HG02588 (cell line): ENCODE data around the gene TWIST2.

Experiments used
- ATAC-seq: cut with Tn5 transposase; IDR thresholded peaks from one replicate; pipeline ENCODE4 v1.9.1; 2021; ENCODE audit warnings: mild to moderate bottlenecking, moderate library complexity; ENCODE audit not compliant: unreplicated experiment

TWIST2 gene

DNA sequence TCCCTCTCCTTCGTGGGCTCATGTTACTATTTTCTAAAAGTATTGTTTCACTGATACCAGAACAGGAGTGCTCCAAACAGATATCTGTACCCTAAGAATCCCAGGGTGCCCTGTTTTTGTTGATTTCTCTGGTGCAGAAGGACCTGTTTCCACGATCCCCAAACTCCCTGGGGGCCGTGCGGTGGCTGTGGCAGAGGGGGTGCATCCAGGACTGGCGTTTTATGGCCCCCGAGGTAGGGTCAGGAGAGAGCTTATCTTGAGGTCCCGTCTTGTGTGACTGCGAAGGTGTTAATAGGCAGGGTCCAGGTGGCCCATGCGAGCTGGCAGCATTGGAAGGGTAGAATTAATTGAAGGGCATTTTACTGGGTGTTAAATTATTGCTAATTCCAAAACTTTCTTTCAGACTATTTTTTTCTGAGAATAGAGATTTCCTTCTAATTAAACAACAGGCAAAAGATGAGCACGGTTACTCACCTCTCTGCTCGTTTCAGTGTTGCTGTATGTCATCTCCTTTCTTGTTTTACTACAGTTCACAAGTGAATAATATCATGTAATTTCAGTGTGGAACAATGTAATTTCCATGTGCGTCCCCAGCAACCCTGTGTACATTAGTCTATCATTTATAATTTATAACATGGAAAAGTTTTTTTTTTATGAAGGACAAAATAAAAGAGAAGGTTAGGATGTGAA lies 8.2 kb downstream of the TWIST2 start:
- no peak for ATAC-seq

DNA sequence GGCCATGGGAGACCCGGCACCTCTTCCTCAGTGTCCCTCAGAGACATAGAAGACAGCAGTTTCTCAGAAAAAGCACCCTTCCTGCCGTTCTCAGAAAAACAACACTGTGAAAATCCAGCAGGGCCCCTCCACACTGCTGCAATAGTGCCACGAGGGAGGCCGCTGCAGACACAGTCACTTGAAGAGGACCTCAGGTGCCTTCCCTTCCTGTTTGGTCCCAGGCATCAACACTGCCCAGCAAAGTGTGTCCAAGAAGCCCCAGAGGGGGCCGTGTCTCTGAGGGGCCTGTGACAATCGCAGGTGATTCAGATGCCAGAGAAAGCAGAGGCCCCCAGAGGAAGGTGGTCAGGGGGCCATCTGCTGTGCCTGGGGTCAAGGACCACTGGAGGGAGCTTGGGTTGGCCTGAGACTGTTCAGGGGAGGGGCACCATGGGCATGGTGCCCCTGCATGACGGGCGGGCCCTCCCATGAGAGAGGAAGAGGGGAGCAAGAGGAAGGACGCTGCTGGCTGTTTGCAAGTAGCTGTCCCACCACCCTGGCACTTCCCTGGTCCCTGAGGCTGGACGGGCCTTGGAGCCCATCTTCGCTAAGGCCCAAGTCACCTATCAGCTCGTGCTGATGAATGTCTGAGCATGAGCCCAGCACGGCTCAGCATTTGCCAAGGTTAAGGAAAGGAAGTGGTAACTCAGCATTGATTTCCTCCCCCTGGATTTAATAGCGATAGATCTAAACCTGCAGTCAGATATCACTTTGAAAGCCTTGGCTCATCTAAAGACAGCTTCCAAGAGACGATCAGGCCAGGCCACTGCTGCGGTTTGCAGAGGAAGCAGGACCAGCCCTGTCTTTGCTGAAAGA lies 9.1 kb downstream of the TWIST2 start:
- no peak for ATAC-seq

DNA sequence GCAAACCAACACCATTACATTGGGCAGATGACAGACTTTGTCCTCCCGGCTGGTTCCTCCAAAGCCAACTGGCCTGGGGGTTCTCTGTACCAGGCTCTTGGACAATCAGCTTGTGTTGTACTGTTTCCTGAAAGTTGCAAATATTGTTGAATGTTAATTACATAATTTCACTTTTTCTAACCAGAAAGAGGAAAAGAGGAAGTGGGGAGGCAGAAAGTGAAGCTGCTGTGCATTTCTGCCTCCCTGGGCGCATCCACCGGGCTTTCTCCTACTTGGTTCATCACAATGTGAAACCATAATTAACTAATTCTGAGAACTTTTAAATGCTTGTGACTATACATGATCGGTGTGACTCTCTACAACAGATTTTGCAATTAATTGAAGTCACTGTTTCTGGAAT lies 10.1 kb downstream of the TWIST2 start:
- ATAC-seq: no peak

DNA sequence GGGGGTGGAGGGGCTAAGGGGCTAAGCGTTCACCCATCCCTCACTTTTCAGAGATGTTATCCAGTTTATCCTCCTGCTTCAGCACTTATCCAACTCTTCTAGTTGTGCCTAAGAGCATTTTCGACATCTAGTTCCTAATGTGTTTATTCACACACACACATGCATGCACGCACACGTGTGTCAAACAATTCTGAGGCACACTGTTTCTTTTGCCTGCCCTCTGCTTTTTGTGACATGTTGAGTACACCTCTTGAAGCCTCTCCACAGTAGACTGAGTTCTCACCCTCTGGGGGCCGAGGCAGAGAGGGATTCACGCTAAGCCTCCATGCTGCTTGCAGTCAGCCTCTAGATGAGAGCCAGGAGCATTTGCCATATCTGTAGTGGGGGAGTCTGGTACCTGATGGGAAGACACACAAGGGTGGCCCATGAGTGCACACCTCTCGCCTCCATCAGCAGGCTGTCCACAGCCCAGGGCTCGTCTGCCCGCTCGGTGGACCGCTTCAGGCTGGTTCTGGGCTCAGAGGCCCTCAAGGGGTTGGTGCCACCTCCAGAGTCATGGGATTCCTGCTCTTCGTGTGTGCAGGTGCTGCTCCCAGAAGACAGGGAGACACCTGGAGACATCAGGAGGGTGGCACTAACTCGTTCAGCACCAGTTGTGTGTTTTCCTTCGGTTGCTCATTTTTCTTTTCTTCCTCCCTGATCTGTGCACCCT lies 11.9 kb downstream of the TWIST2 start:
- no peak for ATAC-seq

DNA sequence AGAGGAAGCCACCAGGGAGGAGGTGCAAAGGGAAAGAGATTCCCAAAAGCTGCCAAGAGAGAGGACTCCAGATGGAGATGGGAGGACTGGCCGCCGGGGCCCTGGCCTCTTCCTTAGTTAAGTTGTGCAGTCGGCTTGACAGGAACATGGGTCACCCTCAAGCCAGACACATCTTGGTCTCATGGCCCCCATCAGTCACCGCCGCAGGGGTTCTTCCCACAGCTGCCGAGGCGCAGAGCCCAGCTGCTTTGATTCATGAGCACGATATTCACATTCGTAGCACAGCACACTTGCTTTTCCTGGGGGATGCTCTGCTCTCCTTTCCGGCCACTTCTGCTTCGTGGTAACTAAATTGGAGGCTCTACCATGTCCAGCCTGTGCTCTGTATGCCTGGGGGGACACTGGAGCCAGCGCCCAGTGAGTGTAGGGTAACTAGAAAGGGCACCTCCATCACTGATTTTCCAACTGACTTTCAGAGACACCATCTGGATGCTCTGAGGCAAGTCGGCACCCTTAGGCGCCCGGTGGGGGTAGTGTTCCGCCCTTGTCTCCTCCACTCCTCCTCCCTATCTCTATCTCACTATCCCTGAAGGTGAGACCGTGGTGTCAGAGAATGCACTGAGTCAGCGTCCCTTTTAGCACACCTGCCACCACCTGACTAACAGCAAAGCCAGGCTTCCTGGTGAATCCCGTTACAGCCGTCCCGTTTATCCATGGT lies 13.3 kb downstream of the TWIST2 start:
- no peak for ATAC-seq

DNA sequence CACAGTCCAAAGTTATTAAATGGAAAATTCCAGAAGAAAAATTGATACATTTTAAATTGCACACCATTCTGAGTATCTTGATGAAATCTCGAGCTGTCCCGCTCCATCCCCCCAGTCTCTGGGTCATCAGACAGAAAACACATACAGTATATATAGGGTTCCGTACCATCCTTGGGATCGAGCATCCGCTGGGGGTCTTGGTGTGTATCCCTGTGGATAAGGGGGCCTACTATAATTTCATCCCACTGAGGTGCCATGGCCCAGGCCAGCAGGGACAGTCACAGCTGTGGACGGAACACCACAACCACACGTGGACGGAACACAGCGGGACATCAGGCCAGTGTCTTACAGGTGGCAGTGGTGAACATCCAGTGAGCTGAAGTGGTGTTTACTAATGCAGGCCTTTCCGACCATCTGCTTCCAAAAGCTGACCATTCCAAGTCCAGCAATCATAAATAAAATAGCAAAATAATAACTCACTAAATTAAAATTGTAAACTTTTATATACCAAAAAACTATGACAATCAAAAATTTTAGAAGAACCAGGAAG lies 14.0 kb downstream of the TWIST2 start:
- no peak for ATAC-seq

DNA sequence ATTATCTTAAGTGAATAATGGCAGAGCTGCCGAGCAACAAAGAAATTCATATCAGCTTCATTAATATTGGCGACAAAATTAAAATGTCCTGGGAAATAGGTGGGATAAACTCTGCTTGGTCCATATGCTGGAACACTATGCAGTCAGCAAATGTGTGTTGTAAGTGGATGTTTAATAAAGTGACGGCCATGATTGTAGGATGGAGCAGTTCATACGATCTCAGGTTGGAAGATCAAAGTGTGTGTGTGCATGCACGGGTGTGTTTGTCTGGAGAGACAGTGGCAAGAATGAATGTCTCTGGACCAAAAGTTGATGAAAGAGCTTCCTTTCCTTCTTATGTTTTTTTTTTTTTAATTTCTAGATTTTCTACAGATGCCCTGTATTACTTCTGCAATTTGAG lies 14.8 kb downstream of the TWIST2 start:
- no peak for ATAC-seq

DNA sequence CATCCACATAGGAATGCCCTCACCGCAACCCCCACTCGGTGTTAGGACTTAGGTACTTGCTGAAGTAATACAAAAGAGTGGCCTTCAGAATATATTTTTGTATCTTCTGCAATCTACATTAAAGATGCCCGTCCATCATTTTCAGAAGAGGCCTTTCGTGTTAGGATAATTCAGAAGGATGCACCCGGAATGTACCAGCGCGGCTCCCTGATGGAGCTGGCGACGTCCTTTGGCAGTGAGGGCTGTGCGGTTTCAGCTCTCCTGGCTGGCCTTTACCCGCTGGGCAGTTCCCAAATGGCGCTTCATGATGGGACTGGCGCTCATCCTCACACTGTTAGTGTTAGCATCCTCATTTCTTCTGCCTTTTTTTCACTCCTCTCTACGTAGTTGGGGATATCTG lies 15.3 kb downstream of the TWIST2 start:
- no peak for ATAC-seq

DNA sequence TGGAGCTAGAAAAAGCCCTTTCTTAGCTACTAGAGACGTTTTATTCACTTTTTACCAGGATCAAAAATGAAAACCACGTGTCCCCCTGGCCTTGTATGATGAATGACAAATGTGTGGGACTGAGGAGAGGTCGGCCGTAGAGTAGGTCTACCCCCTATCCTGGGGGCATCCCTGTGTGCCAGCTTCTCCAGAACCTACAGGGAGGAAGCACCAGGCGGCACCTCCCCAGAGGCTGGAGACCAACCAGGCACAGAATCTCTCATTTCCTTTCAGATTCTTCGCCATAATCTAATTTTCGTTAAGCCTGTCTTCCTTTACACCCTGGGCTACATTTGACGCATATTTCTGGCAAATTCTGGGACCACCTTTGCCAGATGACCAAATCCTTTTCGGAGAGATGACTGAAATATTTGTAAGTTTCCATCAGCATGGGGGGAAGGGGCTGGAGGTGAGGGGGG lies 15.9 kb downstream of the TWIST2 start:
- no peak for ATAC-seq

DNA sequence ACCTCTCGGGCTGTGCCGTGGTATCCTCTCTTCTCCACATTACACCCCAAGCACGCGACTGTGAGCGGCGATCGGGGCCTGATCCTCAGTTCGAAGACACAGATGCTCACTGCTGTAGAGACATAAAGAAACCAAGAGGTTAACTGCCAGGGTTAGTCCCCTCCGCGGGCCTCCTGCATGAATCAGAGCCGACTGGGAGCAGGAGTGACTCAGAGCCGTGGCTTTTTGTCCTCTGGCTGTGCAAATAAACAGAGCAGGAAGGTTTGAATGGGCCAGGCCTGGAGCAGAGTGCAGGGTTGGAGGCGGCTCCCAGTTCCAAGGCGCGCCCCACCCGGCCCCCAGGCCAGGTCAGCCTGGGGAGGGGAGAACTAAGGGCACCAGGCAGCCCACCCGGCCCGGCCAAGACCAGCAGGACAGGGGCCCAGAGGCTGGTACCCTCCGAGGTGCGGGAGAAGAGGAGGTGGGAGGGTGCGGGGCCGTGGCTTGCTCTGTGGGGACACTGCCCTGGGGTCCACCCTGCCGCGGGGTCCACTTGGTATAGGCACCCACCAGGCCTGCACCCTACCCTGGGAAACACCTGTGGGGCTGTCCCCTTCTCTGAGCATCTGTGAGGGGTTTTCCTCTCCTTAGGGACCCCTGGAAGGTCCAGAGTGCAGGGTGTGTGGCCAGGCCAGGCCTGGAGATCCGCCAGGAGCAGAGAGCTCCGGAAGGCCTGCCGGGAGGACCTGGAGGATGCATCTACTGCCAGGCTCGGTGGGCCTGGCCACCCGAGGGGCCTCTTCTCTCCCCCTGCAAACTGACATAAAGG lies 16.5 kb downstream of the TWIST2 start:
- ATAC-seq: no peak

DNA sequence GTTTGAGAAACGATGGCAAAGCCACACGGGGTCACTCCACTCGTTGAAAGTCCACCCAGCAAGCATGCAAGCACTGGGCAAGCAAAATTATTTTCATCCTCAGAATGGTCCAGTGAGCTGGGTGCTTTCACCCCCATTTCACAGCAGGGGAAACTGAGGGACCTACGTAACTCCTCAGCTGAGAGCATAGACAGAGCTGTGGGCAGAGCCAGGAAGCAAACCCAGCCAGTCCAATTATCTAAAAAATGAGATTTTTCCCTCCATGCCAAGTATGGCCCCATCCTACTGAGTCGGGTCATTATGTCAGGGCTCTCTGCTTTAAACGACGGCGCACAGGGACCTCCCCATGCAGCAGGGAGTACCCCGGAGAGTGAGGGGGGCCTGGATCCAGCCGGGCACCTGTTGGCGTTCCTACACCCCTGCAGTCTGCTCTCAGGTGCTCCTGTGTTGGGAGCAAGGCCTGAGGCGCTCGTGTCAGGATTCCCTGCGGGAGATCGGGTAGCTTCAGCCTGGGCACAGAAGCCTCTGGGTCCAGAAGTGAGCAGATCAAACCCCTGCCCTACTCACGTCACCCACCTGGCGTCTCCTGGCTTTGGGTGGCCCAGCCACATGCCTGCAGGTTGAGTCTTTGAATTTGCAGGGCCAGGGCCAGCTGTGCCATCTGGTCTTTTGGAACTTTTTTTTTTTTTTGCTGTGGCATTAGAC lies 17.3 kb downstream of the TWIST2 start:
- ATAC-seq: no peak

DNA sequence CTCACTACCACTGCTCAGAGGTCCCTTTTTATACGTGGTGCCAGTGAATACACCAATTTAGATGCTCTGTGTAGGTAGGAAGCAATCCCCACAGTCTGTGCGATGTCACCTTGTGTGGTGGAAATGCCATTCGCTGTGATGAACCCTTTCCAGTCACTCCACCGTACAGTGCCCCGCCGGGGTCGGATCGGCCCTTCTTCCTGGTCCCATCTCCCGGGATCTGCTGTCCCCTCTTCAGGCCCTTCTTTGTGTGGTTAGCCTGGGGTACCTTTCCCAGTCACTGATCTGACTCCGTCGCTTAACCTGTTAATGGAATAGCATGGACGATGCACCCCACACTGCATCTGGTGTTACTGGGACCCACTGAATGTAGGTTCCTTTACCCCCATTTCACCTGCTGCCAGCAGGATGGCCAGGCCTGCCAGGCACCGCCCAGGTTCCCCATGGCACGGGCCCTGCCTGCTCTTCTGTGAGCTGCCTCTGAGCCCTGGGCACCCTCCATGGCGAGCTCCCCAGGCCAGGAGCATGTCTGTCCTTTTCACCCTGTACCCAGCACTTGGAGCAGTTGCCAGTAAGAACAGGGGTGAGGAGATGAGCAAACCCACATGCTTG lies 18.0 kb downstream of the TWIST2 start:
- ATAC-seq: no peak

DNA sequence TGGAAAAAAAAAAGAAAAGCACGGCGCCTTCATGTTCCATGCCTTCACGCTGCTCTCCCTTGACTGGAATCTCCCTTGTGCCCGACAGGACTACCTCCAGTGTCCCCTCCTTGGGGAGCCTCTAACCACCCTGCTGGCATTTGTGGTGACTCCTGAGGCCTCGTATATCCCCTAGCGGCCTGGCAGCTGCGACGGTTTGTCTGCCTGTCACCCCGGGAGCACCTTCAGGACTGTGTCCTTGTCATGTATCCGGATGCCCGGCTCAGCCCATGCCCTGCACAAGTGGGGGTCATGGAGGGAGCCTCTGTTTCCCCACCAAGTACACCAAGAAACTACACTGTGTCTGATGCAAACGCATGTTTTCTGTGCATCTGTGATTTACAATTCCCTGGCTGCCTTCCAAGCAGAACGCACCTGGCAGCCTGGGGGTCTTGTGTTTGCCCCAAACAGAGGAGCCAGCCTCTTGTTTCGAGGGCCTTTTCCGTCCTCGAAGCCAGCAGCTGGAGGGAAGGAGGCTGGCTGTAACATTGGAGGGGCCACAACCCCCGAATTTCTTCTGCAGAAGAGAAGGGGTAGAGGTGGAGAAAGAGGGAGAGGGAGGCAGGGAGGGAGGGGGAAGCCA lies 18.9 kb downstream of the TWIST2 start:
- no peak for ATAC-seq

DNA sequence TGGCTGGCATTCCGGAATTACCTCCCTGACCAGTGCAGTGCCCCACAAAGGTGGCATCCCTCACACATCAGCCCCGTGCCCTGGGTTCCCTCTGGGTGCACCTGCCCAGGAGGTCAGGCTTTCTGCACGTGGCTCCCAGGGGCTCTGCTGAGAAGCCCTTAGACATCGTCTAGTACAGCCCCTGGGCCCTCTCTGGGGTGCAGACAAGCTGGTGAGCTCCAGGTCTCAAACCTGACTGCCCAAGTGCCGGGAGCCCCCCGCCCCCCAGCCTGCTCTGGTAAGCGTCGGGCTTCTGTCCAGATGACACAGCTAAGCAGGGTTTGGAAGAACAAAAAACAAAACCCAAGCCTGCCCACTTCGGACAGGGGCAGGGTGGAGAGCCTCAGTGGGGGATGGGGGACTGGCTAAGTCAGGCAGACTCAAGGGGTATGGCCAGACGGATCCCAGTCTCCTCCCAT lies 20.2 kb downstream of the TWIST2 start:
- ATAC-seq: no peak

DNA sequence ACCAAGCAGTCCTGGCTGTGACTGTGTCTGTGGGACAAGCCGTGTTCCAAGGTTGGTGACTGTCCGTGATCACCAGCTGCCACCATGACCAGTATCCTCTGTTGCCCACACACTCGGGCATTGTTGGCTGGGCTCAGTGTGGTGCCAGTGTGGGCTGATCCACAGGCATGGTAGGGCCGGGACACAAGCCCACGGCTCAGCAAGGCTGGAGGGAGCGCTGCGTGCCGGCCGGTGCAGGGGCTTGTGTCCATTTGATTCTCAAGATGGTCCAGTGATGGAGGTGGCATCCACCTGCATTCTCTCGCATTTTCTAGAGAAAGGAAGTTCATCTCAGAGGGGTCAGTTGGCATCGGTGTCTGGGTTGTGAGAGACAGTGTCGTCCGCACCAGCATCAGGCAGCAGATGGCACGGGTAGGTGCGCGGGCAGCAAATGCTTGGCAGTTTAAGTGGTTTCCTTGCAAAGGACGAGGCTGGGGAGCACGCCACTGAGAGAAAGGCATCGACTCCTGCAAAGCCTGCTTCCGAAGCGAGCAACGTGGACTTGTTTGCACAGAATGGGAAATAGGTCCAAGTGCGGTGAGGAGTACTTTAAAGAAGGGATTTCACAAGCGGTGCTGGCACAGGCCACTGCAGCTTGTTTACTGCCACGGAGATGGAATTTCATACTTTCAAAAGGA lies 20.9 kb downstream of the TWIST2 start:
- ATAC-seq: no peak

DNA sequence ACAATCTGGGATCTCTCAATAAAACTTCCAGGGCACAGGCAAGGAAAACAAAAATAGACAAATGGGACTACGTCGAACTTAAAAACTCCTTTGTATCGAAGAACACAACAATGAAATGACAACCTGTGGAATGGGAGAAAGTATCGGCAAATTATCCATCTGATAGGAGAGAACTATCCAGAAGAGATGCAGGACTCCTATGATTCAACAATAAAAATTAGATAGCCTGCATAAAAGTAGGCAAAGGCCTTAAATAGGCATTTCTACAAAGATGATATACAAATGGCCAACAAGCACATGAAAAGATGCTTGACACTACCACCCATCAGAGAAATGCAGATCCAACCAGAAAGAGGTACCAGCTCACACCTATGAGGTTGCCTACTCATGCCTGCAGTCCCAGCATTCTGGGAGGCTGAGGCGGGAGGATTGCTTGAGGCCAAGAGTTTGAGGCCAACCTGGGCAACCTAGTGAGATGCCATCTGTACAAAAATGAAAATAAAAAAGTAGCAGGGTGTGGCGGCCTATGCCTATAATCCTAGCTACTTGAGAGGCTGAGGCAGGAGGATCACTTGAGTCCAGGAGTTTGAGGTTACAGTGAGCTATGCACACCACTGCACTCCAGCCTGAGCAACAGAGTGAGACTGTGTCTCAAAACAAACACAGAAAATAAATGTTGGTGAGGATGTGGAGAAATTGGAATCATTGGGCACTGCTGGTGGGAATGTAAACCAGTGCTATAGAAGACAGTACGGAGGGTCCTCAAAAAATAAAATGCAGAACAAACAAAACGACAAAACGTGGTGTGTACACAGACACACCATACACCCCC lies 21.6 kb downstream of the TWIST2 start:
- ATAC-seq: no peak

DNA sequence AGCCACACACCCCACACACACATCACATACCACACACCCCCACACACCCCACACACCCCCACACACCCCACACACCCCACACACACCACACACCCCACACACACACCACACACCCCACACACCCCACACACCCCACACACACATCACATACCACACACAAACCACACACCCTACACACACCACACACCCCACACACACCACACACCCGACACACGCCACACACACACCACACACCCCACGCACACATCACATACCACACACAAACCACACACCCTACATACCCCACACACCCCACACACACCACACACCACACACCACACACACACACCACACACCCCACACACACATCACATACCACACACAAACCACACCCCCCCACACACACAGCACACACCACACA lies 22.4 kb downstream of the TWIST2 start:
- ATAC-seq: no peak
